ENCODE measurements around the gene OR2T12.

OR2T12 gene

DNA sequence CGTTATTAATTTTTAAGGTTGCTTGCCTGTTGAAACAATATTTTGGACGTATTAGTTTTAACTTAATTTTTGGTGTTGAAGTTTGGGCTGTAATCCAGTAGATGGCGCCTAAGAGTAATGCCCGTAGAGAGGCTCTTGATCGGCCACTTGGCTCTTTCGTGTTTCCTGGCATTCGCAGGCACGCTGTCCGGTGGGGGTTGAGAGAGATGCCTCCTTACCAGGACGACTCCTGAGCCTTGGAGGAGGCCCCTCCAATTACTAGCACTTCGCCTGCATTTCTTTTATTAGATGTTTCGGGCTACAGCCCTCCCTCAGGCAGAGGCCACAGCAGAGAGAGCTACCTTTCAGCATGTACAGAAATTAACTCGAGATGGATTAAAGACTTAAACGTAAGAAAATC lies 60.0 kb downstream of the OR2T12 start:
- H3K36me3 ChIP-seq (ENCODE audit: control insufficient read depth, insufficient read depth, low read length), result no peaks in the 10 kb centered on the region
- H3K27ac ChIP-seq (ENCODE audit: low read depth, low read length), result no peak overlapping the region
- no peak overlapping the region for H3K9ac ChIP-seq (ENCODE audit: low read length)
- no peaks in the 10 kb centered on the region for H3K4me1 ChIP-seq (ENCODE audit: control insufficient read depth, insufficient read depth, low read length)
- no peak overlapping the region for H3K4me3 ChIP-seq (ENCODE audit: low read length)
- H3K27me3 ChIP-seq (ENCODE audit: control insufficient read depth, insufficient read depth, low read length), result no peaks in the 10 kb centered on the region
